ENCODE measurements around the gene LSP1.

DNA sequence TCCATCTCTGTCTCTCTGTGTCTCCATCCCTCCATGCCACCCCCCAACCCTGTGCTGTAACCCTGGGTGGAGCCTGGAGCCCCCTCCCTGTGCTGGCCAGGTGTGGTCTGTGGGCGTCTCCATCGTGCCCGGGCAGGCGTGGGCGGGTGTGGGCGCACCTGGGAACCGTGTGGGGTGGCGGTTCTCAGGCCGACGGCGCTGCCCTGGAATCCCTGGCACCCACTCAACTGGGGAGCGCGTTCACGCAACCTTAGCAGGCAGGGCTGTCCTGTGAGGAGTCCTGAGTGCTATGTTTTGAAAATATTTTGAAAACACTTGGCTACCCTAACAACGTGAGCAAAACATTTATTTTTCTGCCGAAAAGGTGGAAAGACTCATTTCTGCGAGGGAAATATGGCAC is 71.3 kb downstream of the LSP1 start:
- TF ChIP-seq CEBPB (IDR thresholded peaks at IDR 0.05) (no peak), FOXM1 (IDR thresholded peaks at IDR 0.05; ENCODE audit: borderline replicate concordance, low read depth) (no peak), YY1 (IDR thresholded peaks at IDR 0.05; ENCODE audit: low read depth) (no peak), NFIC (IDR thresholded peaks at IDR 0.05) (no peak), EGR1 (IDR thresholded peaks at IDR 0.05) (no peak), EP300 (IDR thresholded peaks at IDR 0.05; ENCODE audit: borderline replicate concordance) (no peak), TAF1 (IDR thresholded peaks at IDR 0.05; ENCODE audit: low read depth) (no peak), RAD21 (IDR thresholded peaks at IDR 0.05; ENCODE audit: low read depth) (no peak), CREB1 (IDR thresholded peaks at IDR 0.05; ENCODE audit: low read depth) (no peak), TEAD4 (IDR thresholded peaks at IDR 0.05) (no peak), ZBTB7A (IDR thresholded peaks at IDR 0.05; ENCODE audit: low read depth) (no peak)
- TF ChIP-seq, protein P1, sequence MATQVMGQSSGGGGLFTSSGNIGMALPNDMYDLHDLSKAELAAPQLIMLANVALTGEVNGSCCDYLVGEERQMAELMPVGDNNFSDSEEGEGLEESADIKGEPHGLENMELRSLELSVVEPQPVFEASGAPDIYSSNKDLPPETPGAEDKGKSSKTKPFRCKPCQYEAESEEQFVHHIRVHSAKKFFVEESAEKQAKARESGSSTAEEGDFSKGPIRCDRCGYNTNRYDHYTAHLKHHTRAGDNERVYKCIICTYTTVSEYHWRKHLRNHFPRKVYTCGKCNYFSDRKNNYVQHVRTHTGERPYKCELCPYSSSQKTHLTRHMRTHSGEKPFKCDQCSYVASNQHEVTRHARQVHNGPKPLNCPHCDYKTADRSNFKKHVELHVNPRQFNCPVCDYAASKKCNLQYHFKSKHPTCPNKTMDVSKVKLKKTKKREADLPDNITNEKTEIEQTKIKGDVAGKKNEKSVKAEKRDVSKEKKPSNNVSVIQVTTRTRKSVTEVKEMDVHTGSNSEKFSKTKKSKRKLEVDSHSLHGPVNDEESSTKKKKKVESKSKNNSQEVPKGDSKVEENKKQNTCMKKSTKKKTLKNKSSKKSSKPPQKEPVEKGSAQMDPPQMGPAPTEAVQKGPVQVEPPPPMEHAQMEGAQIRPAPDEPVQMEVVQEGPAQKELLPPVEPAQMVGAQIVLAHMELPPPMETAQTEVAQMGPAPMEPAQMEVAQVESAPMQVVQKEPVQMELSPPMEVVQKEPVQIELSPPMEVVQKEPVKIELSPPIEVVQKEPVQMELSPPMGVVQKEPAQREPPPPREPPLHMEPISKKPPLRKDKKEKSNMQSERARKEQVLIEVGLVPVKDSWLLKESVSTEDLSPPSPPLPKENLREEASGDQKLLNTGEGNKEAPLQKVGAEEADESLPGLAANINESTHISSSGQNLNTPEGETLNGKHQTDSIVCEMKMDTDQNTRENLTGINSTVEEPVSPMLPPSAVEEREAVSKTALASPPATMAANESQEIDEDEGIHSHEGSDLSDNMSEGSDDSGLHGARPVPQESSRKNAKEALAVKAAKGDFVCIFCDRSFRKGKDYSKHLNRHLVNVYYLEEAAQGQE (IDR thresholded peaks at IDR 0.05; ENCODE audit: low read depth) = no peak
- TF ChIP-seq, protein P2, sequence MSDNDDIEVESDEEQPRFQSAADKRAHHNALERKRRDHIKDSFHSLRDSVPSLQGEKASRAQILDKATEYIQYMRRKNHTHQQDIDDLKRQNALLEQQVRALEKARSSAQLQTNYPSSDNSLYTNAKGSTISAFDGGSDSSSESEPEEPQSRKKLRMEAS (IDR thresholded peaks at IDR 0.05) = no peak
- TF ChIP-seq, protein P3, sequence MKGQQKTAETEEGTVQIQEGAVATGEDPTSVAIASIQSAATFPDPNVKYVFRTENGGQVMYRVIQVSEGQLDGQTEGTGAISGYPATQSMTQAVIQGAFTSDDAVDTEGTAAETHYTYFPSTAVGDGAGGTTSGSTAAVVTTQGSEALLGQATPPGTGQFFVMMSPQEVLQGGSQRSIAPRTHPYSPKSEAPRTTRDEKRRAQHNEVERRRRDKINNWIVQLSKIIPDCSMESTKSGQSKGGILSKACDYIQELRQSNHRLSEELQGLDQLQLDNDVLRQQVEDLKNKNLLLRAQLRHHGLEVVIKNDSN (IDR thresholded peaks at IDR 0.05) = no peak

Measured in Ishikawa (cell line).